ENCODE data around the gene RALB.

Gene RALB

DNA sequence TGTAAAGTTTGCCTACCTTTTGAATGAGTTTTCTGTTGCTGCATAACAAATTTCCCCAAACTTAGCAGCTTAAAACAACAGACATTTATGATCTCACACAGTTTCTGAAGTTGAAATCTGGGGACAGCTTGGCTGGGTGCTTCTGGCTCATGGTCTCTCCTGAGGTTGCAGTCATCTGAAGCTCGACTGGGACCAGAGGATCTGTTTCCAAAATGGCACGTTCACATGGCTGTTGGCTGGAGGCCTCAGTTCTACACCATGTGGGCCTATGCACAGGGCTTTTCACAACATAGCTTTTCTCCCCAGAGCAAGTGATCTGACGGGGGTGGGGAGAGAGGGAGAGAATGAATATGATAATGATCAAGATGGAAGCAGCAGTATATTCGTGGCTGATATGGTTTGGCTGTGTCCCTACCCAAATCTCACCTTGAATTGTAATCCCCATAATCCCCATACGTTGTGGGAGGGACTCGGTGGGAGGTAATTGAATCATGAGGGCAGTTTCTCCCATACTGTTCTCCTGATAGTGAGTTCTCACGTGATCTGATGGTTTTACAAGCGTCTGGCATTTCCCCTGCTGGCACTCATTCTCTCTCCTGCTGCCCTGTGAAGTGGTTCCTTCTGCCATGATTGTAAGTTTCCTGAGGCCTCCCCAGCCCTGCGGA is 3.5 kb downstream of the RALB start:
- H3K27ac ChIP-seq (ENCODE audit: low read length), result no peak overlapping the region
- TF ChIP-seq EZH2phosphoT487 (IDR thresholded peaks at IDR 0.05; ENCODE audit: low read length) (no peak), CTCF (IDR thresholded peaks at IDR 0.05; ENCODE audit: low read length) (no peak), EZH2 (optimal IDR thresholded peaks at IDR 0.05; ENCODE audit: low read depth, low read length) (no peak)
- H4K20me1 ChIP-seq (ENCODE audit: insufficient read depth, low read length), result no peaks in the 10 kb centered on the region
- DNase-seq, result no peak
- H3F3A ChIP-seq (ENCODE audit: insufficient read depth, low read length), result no peaks in the 10 kb centered on the region
- H2AFZ ChIP-seq (ENCODE audit: low read length), result no peak overlapping the region
- H3K9ac ChIP-seq (ENCODE audit: low read length), result no peak overlapping the region
- peaks cover 29% of the 10 kb centered on the region for H3K4me1 ChIP-seq (ENCODE audit: low read length)
- H3K36me3 ChIP-seq (replicated peaks; ENCODE audit: insufficient read depth, low read length), result no peaks in the 10 kb centered on the region
- peaks cover 5% of the 10 kb centered on the region; the same call in 1 of the 2 replicates for H3K27me3 ChIP-seq (replicated peaks; ENCODE audit: insufficient read depth, low read length)
- peaks cover 52% of the 10 kb centered on the region for H3K79me2 ChIP-seq (ENCODE audit: low read length)
- H3K9me2 ChIP-seq (replicated peaks; ENCODE audit: insufficient read depth, low read length), result no peaks in the 10 kb centered on the region
- no peak overlapping the region for H3K4me2 ChIP-seq (ENCODE audit: low read depth, low read length)
- no peaks in the 10 kb centered on the region for H3K9me3 ChIP-seq (replicated peaks; ENCODE audit: insufficient read depth, low read length)
- no peak overlapping the region for H3K4me3 ChIP-seq (ENCODE audit: low read length)

GRCh38 chr2:120256651-120257000 is 4.0 kb downstream of the RALB start:
- Histone ChIP-seq H3K27me3 (replicated peaks; ENCODE audit: insufficient read depth, low read length) (peaks cover under 1% of the 10 kb centered on the region; the same call in 1 of the 2 replicates), H3K4me2 (ENCODE audit: low read depth, low read length) (peak overlapping the region; percentile 69; the same call in 1 of the 2 replicates), H3K9me3 (replicated peaks; ENCODE audit: insufficient read depth, low read length) (no peaks in the 10 kb centered on the region), H3K27ac (ENCODE audit: low read length) (no peak overlapping the region), H3K4me1 (ENCODE audit: low read length) (peaks cover 33% of the 10 kb centered on the region), H3K9me2 (replicated peaks; ENCODE audit: insufficient read depth, low read length) (no peaks in the 10 kb centered on the region), H3K9ac (ENCODE audit: low read length) (no peak overlapping the region), H3K36me3 (replicated peaks; ENCODE audit: insufficient read depth, low read length) (no peaks in the 10 kb centered on the region), H2AFZ (ENCODE audit: low read length) (no peak overlapping the region), H3K4me3 (ENCODE audit: low read length) (no peak overlapping the region), H4K20me1 (ENCODE audit: insufficient read depth, low read length) (no peaks in the 10 kb centered on the region), H3K79me2 (ENCODE audit: low read length) (peaks cover 52% of the 10 kb centered on the region), H3F3A (ENCODE audit: insufficient read depth, low read length) (no peaks in the 10 kb centered on the region)
- no peak for TF ChIP-seq EZH2 (optimal IDR thresholded peaks at IDR 0.05; ENCODE audit: low read depth, low read length)
- TF ChIP-seq EZH2phosphoT487 (IDR thresholded peaks at IDR 0.05; ENCODE audit: low read length), result no peak
- TF ChIP-seq CTCF (IDR thresholded peaks at IDR 0.05; ENCODE audit: low read length), result no peak
- DNase-seq, result no peak

- peak; percentile 23 for DNase-seq
- Histone ChIP-seq H3K4me3 (ENCODE audit: low read length) (0 out of 2 replicates have a peak overlapping the region, but pooled peaks have one; percentile 2), H3F3A (ENCODE audit: insufficient read depth, low read length) (no peaks in the 10 kb centered on the region), H3K9me2 (replicated peaks; ENCODE audit: insufficient read depth, low read length) (no peaks in the 10 kb centered on the region), H3K9me3 (replicated peaks; ENCODE audit: insufficient read depth, low read length) (no peaks in the 10 kb centered on the region), H4K20me1 (ENCODE audit: insufficient read depth, low read length) (no peaks in the 10 kb centered on the region), H3K27ac (ENCODE audit: low read length) (peak overlapping the region; percentile 14; the same call in 1 of the 2 replicates), H3K4me2 (ENCODE audit: low read depth, low read length) (peak overlapping the region; percentile 69), H3K36me3 (replicated peaks; ENCODE audit: insufficient read depth, low read length) (no peaks in the 10 kb centered on the region), H3K9ac (ENCODE audit: low read length) (no peak overlapping the region), H3K27me3 (replicated peaks; ENCODE audit: insufficient read depth, low read length) (no peaks in the 10 kb centered on the region), H3K79me2 (ENCODE audit: low read length) (peaks cover 60% of the 10 kb centered on the region), H3K4me1 (ENCODE audit: low read length) (peaks cover 33% of the 10 kb centered on the region), H2AFZ (ENCODE audit: low read length) (no peak overlapping the region)
- no peak for TF ChIP-seq EZH2phosphoT487 (IDR thresholded peaks at IDR 0.05; ENCODE audit: low read length)
- no peak for TF ChIP-seq EZH2 (optimal IDR thresholded peaks at IDR 0.05; ENCODE audit: low read depth, low read length)
- TF ChIP-seq CTCF (IDR thresholded peaks at IDR 0.05; ENCODE audit: low read length), result no peak
These were observed 4.9 kb downstream of the RALB start for GRCh38 chr2:120257522-120257921.
